NT2/D1 (cell line): ENCODE data around the gene TMEM170B.

ENCODE experiments used
- DNase-seq: peaks from one replicate; pipeline ENCODE4 v3.0.0-alpha.2; 2011; ENCODE audit warnings: low read depth, low spot score
- H3K27me3 ChIP-seq: 2 replicates; pipeline ENCODE4 v1.6.0; 2011; ENCODE audit warnings: mild to moderate bottlenecking; ENCODE audit not compliant: insufficient read length, insufficient read depth
- H3K36me3 ChIP-seq: 2 replicates; pipeline ENCODE4 v1.6.1; 2011; ENCODE audit warnings: mild to moderate bottlenecking, low read length, mixed read lengths; ENCODE audit not compliant: insufficient read depth, insufficient read length
- H3K4me1 ChIP-seq: 2 replicates; pipeline ENCODE4 v1.5.1; 2011; ENCODE audit not compliant: insufficient read depth, insufficient read length
- H3K4me3 ChIP-seq: 2 replicates; pipeline ENCODE4 v1.5.1; 2011; ENCODE audit warnings: low read depth; ENCODE audit not compliant: insufficient read length
- H3K9ac ChIP-seq: 2 replicates; pipeline ENCODE4 v1.6.0; 2011; ENCODE audit warnings: low read depth; ENCODE audit not compliant: insufficient read length
- H3K9me3 ChIP-seq: 2 replicates; pipeline ENCODE4 v1.5.1; 2011; ENCODE audit warnings: mild to moderate bottlenecking, low read length; ENCODE audit not compliant: insufficient read depth
- SUZ12 ChIP-seq: IDR thresholded peaks from 2 replicates; pipeline ENCODE4 v1.6.1; 2011; ENCODE audit not compliant: insufficient read length, insufficient read depth; ENCODE audit errors: extremely low read depth
- YY1 ChIP-seq: IDR thresholded peaks from 2 replicates; pipeline ENCODE4 v1.6.1; 2011; ENCODE audit not compliant: insufficient read length, insufficient read depth
- ZNF274 ChIP-seq: IDR thresholded peaks from 2 replicates; pipeline ENCODE4 v1.6.1; 2011; ENCODE audit warnings: mild to moderate bottlenecking, low read depth, low read length

The TMEM170B gene

GRCh38 chr6:11515763-11516162 lies 21.8 kb upstream of the TMEM170B start:
- H3K9ac ChIP-seq: no peak overlapping the region
- no peak overlapping the region for H3K4me3 ChIP-seq
- H3K36me3 ChIP-seq: no peaks in the 10 kb centered on the region
- H3K27me3 ChIP-seq: no peaks in the 10 kb centered on the region
- TF ChIP-seq SUZ12: no peak
- TF ChIP-seq ZNF274: no peak
- no peak for TF ChIP-seq YY1
- H3K4me1 ChIP-seq: no peaks in the 10 kb centered on the region
- peaks cover 13% of the 10 kb centered on the region for H3K9me3 ChIP-seq
- DNase-seq: no peak

GRCh38 chr6:11522812-11523605 lies 14.5 kb upstream of the TMEM170B start:
- no peak for DNase-seq
- no peak for TF ChIP-seq SUZ12
- no peak for TF ChIP-seq YY1
- no peak for TF ChIP-seq ZNF274
- H3K27me3 ChIP-seq: no peaks in the 10 kb centered on the region

DNA sequence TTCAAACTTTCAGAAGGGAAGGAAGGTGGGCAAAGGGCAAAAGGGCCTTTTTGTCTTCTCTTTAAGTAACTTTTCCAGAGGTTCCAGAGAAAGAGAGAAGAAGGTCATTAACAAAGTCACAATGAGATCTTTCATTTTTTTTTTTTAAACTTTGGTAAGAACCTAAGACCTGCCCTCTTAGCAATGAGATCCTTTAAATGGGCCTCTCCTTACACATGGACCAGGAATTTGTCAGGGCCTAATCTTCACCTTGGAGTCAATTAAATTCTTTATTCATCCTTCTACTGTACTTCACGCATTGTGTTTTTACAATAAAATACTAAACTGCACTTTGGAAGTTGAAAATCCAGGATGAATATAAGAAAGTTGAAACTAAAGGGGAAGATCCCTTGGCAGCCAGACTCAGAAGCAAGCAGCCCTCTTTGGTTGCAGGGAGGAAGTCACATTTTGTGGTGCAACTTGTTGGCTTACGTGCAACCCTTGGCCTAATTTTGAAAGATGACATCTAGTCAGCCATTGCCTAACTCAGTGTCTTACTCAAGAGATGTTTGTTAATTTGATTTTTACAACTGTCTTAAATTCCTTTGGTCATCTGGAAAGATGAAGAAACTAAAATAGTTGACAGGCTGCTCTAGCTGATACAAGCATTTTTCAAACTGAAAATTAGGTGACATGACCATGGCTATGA lies 11.9 kb upstream of the TMEM170B start:
- no peak for DNase-seq
- H3K9ac ChIP-seq: no peak overlapping the region
- no peak for TF ChIP-seq SUZ12
- no peak for TF ChIP-seq ZNF274
- no peak for TF ChIP-seq YY1

More at GRCh38 chr6:11522812-11523605, 14.5 kb upstream of the TMEM170B start:
- Histone ChIP-seq H3K9ac (no peak overlapping the region), H3K9me3 (peaks cover 6% of the 10 kb centered on the region), H3K4me3 (no peak overlapping the region), H3K4me1 (no peaks in the 10 kb centered on the region), H3K36me3 (no peaks in the 10 kb centered on the region)

GRCh38 chr6:11526156-11526505 lies 11.4 kb upstream of the TMEM170B start:
- Histone ChIP-seq H3K9ac (no peak overlapping the region), H3K4me3 (no peak overlapping the region), H3K27me3 (no peaks in the 10 kb centered on the region), H3K4me1 (no peaks in the 10 kb centered on the region), H3K9me3 (no peaks in the 10 kb centered on the region), H3K36me3 (no peaks in the 10 kb centered on the region)
- DNase-seq: no peak
- TF ChIP-seq ZNF274 (no peak), SUZ12 (no peak), YY1 (no peak)

More for the DNA sequence above, 11.9 kb upstream of the TMEM170B start:
- H3K4me3 ChIP-seq: no peak overlapping the region
- no peaks in the 10 kb centered on the region for H3K27me3 ChIP-seq
- H3K4me1 ChIP-seq: no peaks in the 10 kb centered on the region
- H3K9me3 ChIP-seq: no peaks in the 10 kb centered on the region
- H3K36me3 ChIP-seq: no peaks in the 10 kb centered on the region

DNA sequence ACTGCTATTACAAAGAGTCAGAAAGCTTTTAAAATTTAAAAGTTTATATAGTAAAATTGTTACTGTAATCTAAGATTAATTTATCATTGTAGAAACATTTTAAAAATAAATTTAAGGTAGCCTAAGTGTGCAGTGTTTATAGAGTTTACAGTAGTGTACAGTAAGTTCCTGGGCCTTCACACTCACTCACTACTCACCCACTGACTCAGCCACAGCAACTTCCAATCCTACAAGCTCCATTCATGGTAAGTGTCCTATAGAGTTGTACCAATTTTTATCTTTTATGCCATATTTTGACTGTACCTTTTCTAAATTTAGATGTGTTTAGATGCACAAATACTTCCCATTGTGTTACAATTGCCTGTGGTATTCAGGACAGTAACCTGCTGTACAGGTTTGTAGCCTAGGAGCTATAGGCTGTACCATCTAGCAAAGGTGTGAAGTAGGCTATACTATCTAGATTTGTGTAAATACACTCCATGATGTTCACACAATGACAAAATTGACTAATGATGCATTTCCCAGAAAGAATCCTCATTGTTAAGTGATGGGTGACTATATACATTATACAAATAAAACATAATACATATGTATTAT lies 10.2 kb upstream of the TMEM170B start:
- Histone ChIP-seq H3K4me3 (no peak overlapping the region), H3K4me1 (no peaks in the 10 kb centered on the region), H3K9me3 (no peaks in the 10 kb centered on the region), H3K36me3 (no peaks in the 10 kb centered on the region), H3K9ac (no peak overlapping the region), H3K27me3 (no peaks in the 10 kb centered on the region)
- no peak for TF ChIP-seq YY1
- TF ChIP-seq ZNF274: no peak
- TF ChIP-seq SUZ12: no peak
- no peak for DNase-seq

GRCh38 chr6:11528996-11529395 lies 8.6 kb upstream of the TMEM170B start:
- no peaks in the 10 kb centered on the region for H3K27me3 ChIP-seq
- no peaks in the 10 kb centered on the region for H3K4me1 ChIP-seq
- no peaks in the 10 kb centered on the region for H3K36me3 ChIP-seq
- TF ChIP-seq YY1: no peak
- no peak for TF ChIP-seq SUZ12
- TF ChIP-seq ZNF274: no peak
- no peak overlapping the region for H3K4me3 ChIP-seq
- no peaks in the 10 kb centered on the region for H3K9me3 ChIP-seq
- no peak overlapping the region for H3K9ac ChIP-seq
- no peak for DNase-seq

GRCh38 chr6:11532097-11532496 lies 5.5 kb upstream of the TMEM170B start:
- Histone ChIP-seq H3K27me3 (peaks cover 11% of the 10 kb centered on the region), H3K36me3 (no peaks in the 10 kb centered on the region), H3K9ac (no peak overlapping the region), H3K9me3 (no peaks in the 10 kb centered on the region), H3K4me1 (no peaks in the 10 kb centered on the region), H3K4me3 (no peak overlapping the region)
- no peak for DNase-seq
- TF ChIP-seq ZNF274: no peak
- no peak for TF ChIP-seq YY1
- TF ChIP-seq SUZ12: no peak
